Omental fat pad (tissue), 4 donors: ENCODE measurements around the gene FTSJ3. TPM values are rescaled to one million over a fixed set of nuclear protein-coding genes. Genes with fewer than 3 reads are reported as not detected.

Source experiments
- ATAC-seq: fragments of 150-250 bp; one replicate; pipeline ENCODE4 v1.9.1; 2016; ENCODE audit warnings: mild to moderate bottlenecking, moderate library complexity; ENCODE audit not compliant: low FRiP score
- DNase-seq: peaks from one replicate; pipeline ENCODE4 v3.0.0-alpha.2; 2019; ENCODE audit warnings: low spot score
- total RNA-seq, 4 donors: library from RNA; depleted of rRNA; stranded (reverse); fragments of >200 nt; gene quantifications; one replicate each; pipeline ENCODE4 v1.1.0, GENCODE V29; 2016
- TF ChIP-seq, protein P1 (sequence below), 3 donors: fragments of 450-650 bp; IDR thresholded peaks; one replicate each; pipeline ENCODE4 v1.5.1; 2016 to 2017; ENCODE audit warnings: antibody characterized with exemption in 3 of 3, mild to moderate bottlenecking in 3 of 3, moderate library complexity in 2 of 3

FTSJ3 gene
- total RNA-seq, 4 donors from 2014 or later: 39.1 to 46.4 (median 40.4) TPM

DNA sequence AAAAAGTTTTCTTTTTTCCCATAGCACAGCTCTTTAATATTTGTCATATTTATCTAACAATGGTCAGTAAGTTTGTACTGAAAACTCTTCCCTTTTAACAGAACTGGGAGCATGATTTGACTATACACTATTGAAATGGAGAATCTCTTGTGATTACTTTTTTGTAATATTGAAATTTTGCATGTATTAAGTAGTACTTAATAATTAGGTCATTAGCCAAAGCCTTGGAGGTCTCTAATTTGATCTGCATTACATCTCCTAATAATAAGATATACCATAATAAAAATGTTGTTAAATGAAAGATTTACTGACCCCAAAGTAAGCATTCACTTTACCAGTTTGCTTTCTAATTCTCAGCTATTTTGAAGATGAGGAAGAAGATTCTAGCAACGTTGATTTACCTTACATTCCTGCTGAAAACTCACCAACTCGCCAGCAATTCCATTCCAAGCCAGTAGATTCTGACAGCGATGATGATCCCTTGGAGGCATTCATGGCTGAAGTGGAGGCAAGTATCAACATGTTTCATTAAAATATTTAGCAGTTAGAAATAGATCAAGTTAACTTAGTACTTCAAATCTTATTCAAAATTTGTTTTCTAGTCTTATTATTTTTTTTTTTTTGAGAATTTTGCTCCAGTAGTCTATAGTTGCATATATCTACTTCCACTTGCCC, 35.3 kb downstream of the FTSJ3 start:
- DNase-seq (no peak), ATAC-seq (no peak)
- TF ChIP-seq, protein P1, sequence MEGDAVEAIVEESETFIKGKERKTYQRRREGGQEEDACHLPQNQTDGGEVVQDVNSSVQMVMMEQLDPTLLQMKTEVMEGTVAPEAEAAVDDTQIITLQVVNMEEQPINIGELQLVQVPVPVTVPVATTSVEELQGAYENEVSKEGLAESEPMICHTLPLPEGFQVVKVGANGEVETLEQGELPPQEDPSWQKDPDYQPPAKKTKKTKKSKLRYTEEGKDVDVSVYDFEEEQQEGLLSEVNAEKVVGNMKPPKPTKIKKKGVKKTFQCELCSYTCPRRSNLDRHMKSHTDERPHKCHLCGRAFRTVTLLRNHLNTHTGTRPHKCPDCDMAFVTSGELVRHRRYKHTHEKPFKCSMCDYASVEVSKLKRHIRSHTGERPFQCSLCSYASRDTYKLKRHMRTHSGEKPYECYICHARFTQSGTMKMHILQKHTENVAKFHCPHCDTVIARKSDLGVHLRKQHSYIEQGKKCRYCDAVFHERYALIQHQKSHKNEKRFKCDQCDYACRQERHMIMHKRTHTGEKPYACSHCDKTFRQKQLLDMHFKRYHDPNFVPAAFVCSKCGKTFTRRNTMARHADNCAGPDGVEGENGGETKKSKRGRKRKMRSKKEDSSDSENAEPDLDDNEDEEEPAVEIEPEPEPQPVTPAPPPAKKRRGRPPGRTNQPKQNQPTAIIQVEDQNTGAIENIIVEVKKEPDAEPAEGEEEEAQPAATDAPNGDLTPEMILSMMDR (IDR thresholded peaks at IDR 0.05): no peak

DNA sequence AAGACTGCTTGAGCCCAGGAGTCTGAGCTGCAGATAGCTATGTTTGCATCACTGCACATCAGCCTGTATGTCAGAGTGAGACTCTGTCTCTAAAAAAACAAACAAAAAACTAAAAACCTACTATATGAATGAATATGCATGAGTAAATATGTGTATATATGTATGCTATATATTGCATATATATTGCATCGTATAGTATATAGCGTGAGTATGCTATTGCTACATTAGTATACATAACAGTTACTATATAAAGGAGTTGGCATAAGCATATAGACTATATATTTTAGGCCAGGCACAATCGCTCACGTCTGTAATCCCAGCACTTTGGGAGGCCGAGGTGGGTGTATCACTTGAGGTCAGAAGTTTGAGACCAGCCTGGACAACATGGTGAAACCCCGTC, 37.4 kb downstream of the FTSJ3 start:
- ATAC-seq: no peak
- TF ChIP-seq, protein P1 (IDR thresholded peaks at IDR 0.05): no peak

DNA sequence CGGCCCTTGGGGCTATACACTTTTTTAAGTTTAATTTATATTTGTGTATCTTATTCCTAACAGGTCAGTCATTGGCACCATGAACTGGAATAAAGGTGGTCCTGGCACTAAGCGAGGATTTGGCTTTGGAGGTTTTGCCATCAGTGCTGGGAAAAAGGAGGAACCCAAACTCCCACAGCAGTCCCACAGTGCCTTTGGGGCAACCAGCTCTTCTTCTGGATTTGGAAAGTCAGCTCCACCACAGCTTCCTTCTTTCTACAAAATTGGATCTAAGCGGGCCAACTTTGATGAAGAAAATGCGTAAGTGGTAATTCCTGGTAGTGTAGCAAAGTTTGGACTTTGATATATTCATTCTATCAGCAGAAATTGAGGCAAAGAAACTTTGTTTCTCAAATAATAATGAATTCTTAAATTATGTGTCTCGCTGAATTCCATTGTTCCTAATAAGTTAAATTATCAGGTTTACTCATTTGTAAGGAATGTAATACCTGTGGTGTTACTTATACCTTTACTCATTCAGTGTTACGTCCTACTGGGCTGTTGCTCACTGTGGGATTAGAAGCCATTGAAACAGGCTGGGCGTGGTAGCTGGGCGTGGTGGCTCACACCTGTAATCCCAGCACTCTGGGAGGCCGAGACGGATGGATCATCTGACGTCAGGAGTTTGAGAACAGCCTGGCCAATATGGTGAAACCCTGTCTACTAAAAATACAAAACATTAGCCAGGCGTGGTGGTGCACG, 40.3 kb downstream of the FTSJ3 start:
- TF ChIP-seq, protein P1 (IDR thresholded peaks at IDR 0.05): no peak
- ATAC-seq (no peak), DNase-seq (no peak)

More for the DNA sequence above, 37.4 kb downstream of the FTSJ3 start:
- DNase-seq: no peak

DNA sequence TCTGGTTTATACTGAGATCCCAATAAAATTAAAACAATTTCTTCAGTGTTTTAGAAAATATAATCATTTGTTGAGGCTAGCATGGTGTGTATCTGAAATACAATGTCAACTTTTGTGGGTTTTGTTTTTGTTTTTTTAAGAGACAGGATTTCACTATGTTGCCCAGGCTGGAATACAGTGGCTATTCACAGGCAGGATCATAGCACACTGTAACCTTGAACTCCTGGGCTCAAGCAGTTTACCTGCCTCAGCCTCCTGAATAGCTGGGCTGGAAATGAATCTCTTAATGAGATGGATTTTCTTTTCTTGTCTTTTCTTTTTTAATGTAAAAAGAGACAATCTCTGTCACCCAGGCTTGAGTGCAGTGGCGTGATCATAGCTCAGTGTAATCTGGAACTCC, 41.3 kb downstream of the FTSJ3 start:
- ATAC-seq: no peak
- DNase-seq: no peak
- TF ChIP-seq, protein P1 (IDR thresholded peaks at IDR 0.05): no peak

DNA sequence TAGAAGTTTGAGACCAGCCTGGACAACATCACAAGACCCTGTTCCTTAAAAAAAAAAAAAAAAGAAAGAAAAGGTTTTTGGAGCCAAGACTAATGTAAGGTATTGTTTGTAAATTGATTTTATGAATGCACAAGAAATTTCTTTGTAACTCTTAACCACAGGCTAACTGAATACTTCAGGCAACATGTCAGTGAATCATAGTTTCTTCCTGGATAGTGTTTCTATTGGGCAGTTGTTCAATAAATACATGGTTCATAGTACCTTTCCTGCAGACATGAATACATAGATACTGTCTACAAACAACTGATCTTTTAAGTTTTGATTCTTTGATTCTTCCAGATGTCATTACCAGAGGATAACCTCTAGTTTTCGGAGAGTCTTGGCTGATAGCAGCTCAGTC, 41.9 kb downstream of the FTSJ3 start:
- ATAC-seq (no peak), DNase-seq (no peak)
- TF ChIP-seq, protein P1 (IDR thresholded peaks at IDR 0.05): no peak

DNA sequence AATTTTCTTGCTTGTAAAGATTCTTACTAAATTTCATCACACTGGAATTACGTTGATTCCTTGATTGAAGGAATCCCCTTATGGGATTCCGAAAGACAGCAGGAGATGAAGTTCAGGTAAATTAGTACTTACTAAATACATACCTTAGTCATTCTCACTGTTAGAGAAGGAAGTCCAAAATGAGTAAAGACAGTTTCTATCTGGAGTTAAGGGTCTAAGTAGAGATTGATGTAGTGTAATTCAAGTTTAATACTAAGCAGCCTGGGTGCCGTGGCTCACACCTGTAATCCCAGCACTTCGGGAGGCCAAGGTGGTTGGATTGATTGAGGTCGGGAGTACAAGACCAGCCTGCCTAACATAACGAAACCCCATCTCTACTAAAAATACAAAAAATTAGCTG, 43.9 kb downstream of the FTSJ3 start:
- ATAC-seq (no peak), DNase-seq (no peak)
- TF ChIP-seq, protein P1 (IDR thresholded peaks at IDR 0.05): no peak

DNA sequence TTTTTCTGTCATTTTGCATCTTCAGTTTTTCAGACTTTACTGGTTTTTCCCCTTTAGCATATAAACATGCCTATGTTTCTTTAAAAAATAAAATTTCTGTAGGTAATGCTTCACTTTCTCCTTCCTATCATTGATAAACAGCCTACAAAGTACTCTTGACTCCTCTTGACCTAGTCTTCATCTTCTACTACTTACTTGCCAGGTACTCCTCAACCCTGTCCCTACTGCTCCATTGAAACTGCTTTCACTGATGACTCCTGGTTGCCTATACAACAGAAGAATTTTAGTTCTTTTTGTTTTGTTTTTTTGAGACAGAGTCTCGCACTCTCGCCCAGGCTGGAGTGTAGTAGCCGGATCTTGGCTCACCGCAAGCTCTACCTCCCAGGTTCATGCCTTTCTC, 46.5 kb downstream of the FTSJ3 start:
- no peak for DNase-seq
- TF ChIP-seq, protein P1 (IDR thresholded peaks at IDR 0.05): no peak
- ATAC-seq: no peak
